SJCRH30 (cell line): Measurements from ENCODE around the gene PCSK4. TPM values are rescaled to one million over a fixed set of nuclear protein-coding genes. Genes with fewer than 3 reads are reported as not detected.
"Not testable (repeated sequence)": the region's sequence is repeated elsewhere in the genome, so short reads cannot be mapped to it uniquely, and the experiment has no call there.

ENCODE experiments used
- DNase-seq, 2 experiments: peaks; one replicate each; pipeline ENCODE4 v3.0.0-alpha.2; 2015 to 2020
- H3K27ac ChIP-seq: fragments of 250-450 bp; sonication (Bioruptor Pico); 2 replicates; pipeline ENCODE4 v1.5.1; 2020; ENCODE audit warnings: mild to moderate bottlenecking, moderate library complexity
- H3K27me3 ChIP-seq: fragments of 250-450 bp; sonication (Bioruptor Pico); 2 replicates; pipeline ENCODE4 v1.5.1; 2020; ENCODE audit warnings: mild to moderate bottlenecking, moderate library complexity
- H3K36me3 ChIP-seq: fragments of 250-450 bp; sonication (Bioruptor Pico); 2 replicates; pipeline ENCODE4 v1.5.1; 2020; ENCODE audit warnings: mild to moderate bottlenecking, moderate library complexity
- H3K4me1 ChIP-seq: fragments of 250-450 bp; sonication (Bioruptor Pico); 2 replicates; pipeline ENCODE4 v1.5.1; 2020; ENCODE audit warnings: mild to moderate bottlenecking, moderate library complexity
- H3K4me3 ChIP-seq: fragments of 250-450 bp; sonication (Bioruptor Pico); 2 replicates; pipeline ENCODE4 v1.5.1; 2020; ENCODE audit warnings: mild to moderate bottlenecking, moderate library complexity
- H3K9me3 ChIP-seq: fragments of 250-450 bp; sonication (Bioruptor Pico); replicated peaks from 2 replicates; pipeline ENCODE4 v1.5.1; 2020; ENCODE audit warnings: mild to moderate bottlenecking, moderate library complexity
- total RNA-seq: library from RNA; depleted of rRNA; stranded (reverse); fragments of >200 nt; shearing (Covaris generic); gene quantifications from 2 replicates; pipeline ENCODE4 v1.2.3, GENCODE V29; 2014

The PCSK4 gene
- total RNA-seq, 1 experiment from 2014 or later, result 1.1 TPM

DNA sequence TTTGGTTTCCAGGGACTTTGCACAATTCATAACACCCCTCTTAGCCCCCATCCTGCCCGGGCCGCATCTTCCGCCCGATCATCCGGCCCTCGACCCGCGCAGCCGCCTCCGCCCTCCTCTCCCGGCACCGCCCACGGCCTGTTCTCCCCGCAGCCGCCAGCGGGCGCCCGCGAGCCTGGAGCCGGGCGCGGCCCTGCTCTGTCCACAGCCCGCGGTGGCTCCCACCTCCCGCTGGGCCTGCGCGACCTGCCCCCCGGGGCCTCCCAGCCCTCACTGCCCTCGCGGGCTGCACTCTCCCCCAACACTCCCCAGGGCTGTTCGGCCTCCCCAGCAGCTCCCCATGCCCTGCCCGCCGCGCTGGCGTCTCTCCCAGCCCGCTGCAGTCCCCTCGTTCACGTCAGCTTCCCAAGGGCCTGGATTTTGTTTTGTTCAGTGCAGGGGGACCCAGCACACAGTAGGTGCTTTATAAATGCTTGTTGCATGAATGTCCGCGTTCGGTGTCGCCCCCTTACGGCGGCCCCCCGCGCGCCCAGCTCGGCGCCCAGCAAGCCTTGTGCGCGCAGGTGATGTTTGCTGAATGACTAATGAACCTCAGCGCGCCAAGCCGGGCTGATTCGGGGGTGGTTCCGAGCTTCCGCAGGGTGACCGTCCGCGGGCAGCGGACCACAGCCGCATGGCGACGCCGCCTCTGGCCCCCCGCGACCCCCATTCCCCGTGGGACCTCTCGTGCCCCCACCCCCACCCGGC, 44.8 kb downstream of the PCSK4 start:
- no peak overlapping the region for H3K27ac ChIP-seq
- H3K4me1 ChIP-seq, result no peaks in the 10 kb centered on the region
- H3K9me3 ChIP-seq, result no peaks in the 10 kb centered on the region
- H3K4me3 ChIP-seq, result no peak overlapping the region
- DNase-seq, result peak in 1 of 2 experiments; percentile 53
- H3K27me3 ChIP-seq, result peaks cover 1% of the 10 kb centered on the region; the same call in 1 of the 2 replicates
- H3K36me3 ChIP-seq, result peaks cover 30% of the 10 kb centered on the region

- Histone ChIP-seq H3K9me3 (no peaks in the 10 kb centered on the region), H3K27ac (no peak overlapping the region), H3K36me3 (peaks cover 44% of the 10 kb centered on the region), H3K4me3 (no peak overlapping the region), H3K27me3 (no peaks in the 10 kb centered on the region), H3K4me1 (peaks cover 3% of the 10 kb centered on the region; the same call in 1 of the 2 replicates)
- DNase-seq, result no peak
Observed at GRCh38 chr19:1441677-1442438, 48.3 kb downstream of the PCSK4 start.

GRCh38 chr19:1441022-1441426, 49.1 kb downstream of the PCSK4 start:
- Histone ChIP-seq H3K36me3 (peaks cover 44% of the 10 kb centered on the region), H3K9me3 (no peaks in the 10 kb centered on the region), H3K4me3 (no peak overlapping the region), H3K27ac (no peak overlapping the region), H3K4me1 (peaks cover 3% of the 10 kb centered on the region; the same call in 1 of the 2 replicates), H3K27me3 (no peaks in the 10 kb centered on the region)
- DNase-seq, result no peak

GRCh38 chr19:1440418-1440801, 49.7 kb downstream of the PCSK4 start:
- H3K9me3 ChIP-seq, result no peaks in the 10 kb centered on the region
- no peak for DNase-seq
- no peaks in the 10 kb centered on the region for H3K27me3 ChIP-seq
- H3K27ac ChIP-seq, result no peak overlapping the region
- H3K36me3 ChIP-seq, result peaks cover 44% of the 10 kb centered on the region
- H3K4me3 ChIP-seq, result no peak overlapping the region
- H3K4me1 ChIP-seq, result peaks cover 3% of the 10 kb centered on the region; the same call in 1 of the 2 replicates

DNA sequence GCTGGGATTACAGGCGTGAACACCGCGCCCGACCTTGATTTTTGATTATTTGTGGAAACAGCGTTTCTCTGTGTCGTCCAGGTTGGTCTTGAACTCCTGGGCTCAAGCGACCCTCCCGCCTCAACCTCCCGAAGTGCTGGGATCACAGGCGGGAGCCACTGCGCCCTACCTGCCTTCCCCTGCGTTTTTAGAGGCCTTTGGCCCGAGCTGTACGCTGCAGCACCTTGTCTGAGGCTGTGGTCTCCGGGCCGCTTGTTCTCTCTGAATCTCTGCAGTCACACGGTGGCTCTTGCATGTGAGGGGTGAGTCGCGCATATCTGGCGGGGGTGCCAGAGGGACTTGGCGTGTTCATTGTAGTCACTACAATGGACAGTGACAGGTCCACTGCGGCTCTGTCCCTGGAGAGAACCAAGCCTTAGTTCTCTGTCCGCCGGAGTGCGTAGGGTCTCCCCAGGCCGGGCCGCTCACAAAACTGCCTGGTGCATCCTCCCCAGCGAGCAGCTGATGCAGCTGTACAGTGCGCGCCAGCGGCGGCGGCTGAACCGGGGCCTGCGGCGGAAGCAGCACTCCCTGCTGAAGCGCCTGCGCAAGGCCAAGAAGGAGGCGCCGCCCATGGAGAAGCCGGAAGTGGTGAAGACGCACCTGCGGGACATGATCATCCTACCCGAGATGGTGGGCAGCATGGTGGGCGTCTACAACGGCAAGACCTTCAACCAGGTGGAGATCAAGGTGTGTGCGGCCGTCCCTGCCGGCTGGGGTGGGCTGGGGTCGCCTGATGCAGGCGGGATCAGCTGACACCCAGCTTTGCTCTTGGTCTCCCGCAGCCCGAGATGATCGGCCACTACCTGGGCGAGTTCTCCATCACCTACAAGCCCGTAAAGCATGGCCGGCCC, 50.4 kb downstream of the PCSK4 start:
- Histone ChIP-seq H3K27ac (peak overlapping the region; percentile 93; the same call in 1 of the 2 replicates), H3K4me3 (peak overlapping the region; percentile 90), H3K36me3 (peaks cover 44% of the 10 kb centered on the region)
- not testable (repeated sequence) for H3K9me3 ChIP-seq, DNase-seq, H3K4me1 ChIP-seq, H3K27me3 ChIP-seq

GRCh38 chr19:1438933-1439354, 51.2 kb downstream of the PCSK4 start:
- Histone ChIP-seq H3K4me3 (peak overlapping the region; percentile 90), H3K27ac (peak overlapping the region; percentile 93)

DNA sequence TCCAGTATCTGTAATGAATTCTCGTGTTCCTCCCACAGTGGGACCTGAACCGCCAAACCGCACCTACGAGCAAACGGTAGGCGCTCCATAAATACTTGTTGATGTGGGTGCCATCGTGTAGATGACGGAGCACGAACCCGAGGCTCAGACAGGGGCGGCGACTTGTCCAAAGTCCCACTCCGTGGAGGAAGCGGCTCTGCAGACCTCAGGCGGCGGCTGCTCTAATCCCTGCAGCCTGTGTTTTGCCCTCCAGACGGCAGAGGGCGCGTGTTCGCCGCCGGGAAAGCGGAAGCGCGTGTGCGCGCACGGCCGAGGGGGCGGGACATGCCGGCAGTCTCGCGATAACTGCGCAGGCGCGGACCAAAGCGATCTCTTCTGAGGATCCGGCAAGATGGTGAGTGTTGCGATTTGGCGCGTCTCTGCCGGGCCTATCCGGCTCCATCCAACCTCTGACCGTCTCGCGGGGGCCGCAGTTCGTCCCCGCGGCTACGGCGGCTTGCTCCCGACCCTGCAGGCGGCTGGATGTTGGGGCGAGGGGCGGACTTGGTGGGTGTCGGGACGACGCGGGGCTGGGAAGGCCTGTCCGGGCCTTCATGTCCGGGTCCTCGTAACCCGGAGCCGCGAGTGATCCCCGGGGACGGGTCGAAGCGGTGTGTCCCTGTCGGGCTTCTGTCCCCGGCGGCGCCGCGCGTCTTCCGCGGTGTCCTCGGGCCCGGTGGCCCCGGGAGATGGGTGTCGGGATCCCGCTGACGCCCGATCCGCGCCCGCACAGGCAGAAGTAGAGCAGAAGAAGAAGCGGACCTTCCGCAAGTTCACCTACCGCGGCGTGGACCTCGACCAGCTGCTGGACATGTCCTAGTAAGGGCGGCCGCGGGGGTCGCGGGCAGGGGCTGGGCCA, 51.9 kb downstream of the PCSK4 start, which contains the start of gene RPS15:
RPS15 (plus strand) TSS at position 362 of the 898 bp plus-strand sequence; CDS start at position 392, 30 bp downstream.
- peak within 1 kb of the TSS; percentile 93 for H3K27ac ChIP-seq
- peaks cover 53% of the 10 kb centered on the region for H3K36me3 ChIP-seq
- H3K4me1 ChIP-seq, result peaks cover 3% of the 10 kb centered on the region; the same call in 1 of the 2 replicates
- H3K27me3 ChIP-seq, result no peaks in the 10 kb centered on the region
- no peaks in the 10 kb centered on the region for H3K9me3 ChIP-seq
- peak; percentile 94 for DNase-seq
- H3K4me3 ChIP-seq, result peak within 1 kb of the TSS; percentile 90

More at GRCh38 chr19:1438933-1439354, 51.2 kb downstream of the PCSK4 start:
- Histone ChIP-seq H3K27me3 (no peaks in the 10 kb centered on the region), H3K36me3 (peaks cover 50% of the 10 kb centered on the region), H3K9me3 (no peaks in the 10 kb centered on the region), H3K4me1 (peaks cover 3% of the 10 kb centered on the region; the same call in 1 of the 2 replicates)
- no peak for DNase-seq

DNA sequence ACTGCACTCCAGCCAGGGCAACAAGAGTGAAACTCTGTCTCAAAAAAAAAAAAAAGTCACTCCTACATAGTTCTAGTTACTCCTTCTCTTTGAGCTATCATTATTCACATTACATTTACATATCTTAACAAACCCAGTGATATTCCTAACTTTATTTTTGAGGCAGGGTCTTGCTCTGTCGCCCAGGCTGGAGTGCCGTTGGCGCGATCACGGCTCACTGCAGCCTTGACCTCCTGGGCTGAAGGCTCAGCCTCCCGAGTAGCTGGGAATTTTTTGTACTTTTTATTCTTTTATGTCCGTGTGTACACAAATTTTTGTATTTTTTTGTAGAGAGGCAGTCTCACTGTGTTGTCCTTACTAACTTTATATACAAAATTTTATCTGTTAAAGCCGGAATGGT, 52.5 kb downstream of the PCSK4 start:
- H3K4me1 ChIP-seq, result peaks cover 3% of the 10 kb centered on the region; the same call in 1 of the 2 replicates
- H3K27me3 ChIP-seq, result no peaks in the 10 kb centered on the region
- H3K4me3 ChIP-seq, result peak overlapping the region; percentile 90
- no peaks in the 10 kb centered on the region for H3K9me3 ChIP-seq
- H3K27ac ChIP-seq, result no peak overlapping the region
- peaks cover 54% of the 10 kb centered on the region for H3K36me3 ChIP-seq
- DNase-seq, result no peak

GRCh38 chr19:1435378-1435989, 54.7 kb downstream of the PCSK4 start:
- no peak for DNase-seq
- Histone ChIP-seq H3K36me3 (peaks cover 47% of the 10 kb centered on the region), H3K27me3 (no peaks in the 10 kb centered on the region), H3K27ac (no peak overlapping the region), H3K9me3 (no peaks in the 10 kb centered on the region), H3K4me3 (no peak overlapping the region), H3K4me1 (peaks cover 3% of the 10 kb centered on the region; the same call in 1 of the 2 replicates)

DNA sequence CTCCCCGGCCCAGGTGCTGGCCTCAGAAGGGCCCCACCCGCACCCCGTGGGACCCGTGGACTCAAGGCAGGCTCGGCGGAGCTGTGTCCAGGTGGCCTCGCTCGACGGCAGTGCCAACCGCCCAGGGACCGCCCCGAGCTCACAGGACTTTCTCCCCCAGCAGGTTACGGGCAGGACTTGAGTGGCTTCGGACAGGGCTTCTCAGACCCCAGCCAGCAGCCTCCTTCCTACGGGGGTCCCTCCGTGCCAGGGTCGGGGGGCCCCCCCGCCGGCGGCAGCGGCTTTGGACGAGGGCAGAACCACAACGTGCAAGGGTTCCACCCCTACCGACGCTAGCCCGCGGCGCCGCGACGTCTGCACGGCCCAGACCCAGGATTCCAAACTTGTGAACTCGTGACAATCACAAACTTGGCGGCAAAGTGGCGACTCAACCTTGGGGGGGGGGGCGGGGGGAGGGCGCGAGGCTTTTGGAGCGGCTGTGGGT, 55.5 kb downstream of the PCSK4 start:
- H3K9me3 ChIP-seq, result no peaks in the 10 kb centered on the region
- no peak for DNase-seq
- no peak overlapping the region for H3K27ac ChIP-seq
- no peak overlapping the region for H3K4me3 ChIP-seq
- H3K4me1 ChIP-seq, result peaks cover 3% of the 10 kb centered on the region; the same call in 1 of the 2 replicates
- peaks cover 45% of the 10 kb centered on the region for H3K36me3 ChIP-seq
- no peaks in the 10 kb centered on the region for H3K27me3 ChIP-seq

- no peak for DNase-seq
- peaks cover 45% of the 10 kb centered on the region for H3K36me3 ChIP-seq
- no peak overlapping the region for H3K4me3 ChIP-seq
- no peaks in the 10 kb centered on the region for H3K4me1 ChIP-seq
- H3K9me3 ChIP-seq, result no peaks in the 10 kb centered on the region
- no peaks in the 10 kb centered on the region for H3K27me3 ChIP-seq
- no peak overlapping the region for H3K27ac ChIP-seq
Observed at GRCh38 chr19:1434040-1434366, 56.1 kb downstream of the PCSK4 start.

DNA sequence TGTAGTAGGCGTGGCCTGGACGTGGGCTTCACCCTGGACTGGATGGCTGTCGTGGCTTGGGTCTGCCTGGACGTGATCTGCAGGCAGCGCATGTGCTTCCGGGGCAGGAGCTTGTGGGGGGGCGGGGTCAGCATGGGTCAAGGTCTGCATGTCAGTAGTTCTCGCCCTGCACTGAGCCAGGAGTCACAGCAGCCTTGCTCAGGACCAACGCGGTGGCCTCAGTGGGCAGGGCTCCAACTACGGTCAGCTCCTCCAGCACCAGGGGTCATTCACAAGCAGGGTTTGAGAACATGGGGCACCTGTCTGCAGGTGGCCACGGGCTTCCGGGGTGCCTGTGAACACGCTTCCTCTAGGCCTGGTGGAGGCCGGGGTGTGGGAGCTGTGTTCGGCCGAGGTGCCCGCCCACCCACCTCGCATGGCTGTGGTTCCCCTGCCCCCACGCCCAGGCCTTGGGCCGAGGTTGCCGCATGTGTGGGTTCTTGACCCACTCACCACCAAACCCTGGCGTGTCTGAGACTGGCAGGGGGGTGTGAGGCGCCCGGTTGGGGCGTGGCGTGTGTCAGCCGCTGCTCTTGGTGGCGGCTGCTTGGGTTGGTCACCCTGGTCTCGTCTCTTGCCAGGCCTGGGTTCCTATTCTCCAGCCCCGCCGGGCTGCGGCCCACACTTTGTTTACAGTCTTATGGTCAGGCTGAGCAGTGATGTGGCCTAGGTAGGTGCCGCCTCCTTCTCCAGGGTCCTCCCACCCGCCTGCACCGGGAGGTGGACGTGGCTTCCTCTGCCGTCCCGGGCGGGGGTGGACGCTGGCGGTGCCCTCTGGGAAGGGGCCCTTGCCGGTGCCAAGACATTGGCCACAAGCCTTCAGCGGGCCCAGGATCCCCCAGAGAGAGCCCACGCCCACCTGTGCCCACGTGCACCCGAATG, 56.8 kb downstream of the PCSK4 start:
- no peak for DNase-seq
- Histone ChIP-seq H3K9me3 (no peaks in the 10 kb centered on the region), H3K27me3 (no peaks in the 10 kb centered on the region), H3K4me3 (no peak overlapping the region), H3K27ac (no peak overlapping the region), H3K4me1 (no peaks in the 10 kb centered on the region), H3K36me3 (peaks cover 44% of the 10 kb centered on the region)
